ENCODE measurements around the gene ARHGAP26.

The ARHGAP26 gene

DNA sequence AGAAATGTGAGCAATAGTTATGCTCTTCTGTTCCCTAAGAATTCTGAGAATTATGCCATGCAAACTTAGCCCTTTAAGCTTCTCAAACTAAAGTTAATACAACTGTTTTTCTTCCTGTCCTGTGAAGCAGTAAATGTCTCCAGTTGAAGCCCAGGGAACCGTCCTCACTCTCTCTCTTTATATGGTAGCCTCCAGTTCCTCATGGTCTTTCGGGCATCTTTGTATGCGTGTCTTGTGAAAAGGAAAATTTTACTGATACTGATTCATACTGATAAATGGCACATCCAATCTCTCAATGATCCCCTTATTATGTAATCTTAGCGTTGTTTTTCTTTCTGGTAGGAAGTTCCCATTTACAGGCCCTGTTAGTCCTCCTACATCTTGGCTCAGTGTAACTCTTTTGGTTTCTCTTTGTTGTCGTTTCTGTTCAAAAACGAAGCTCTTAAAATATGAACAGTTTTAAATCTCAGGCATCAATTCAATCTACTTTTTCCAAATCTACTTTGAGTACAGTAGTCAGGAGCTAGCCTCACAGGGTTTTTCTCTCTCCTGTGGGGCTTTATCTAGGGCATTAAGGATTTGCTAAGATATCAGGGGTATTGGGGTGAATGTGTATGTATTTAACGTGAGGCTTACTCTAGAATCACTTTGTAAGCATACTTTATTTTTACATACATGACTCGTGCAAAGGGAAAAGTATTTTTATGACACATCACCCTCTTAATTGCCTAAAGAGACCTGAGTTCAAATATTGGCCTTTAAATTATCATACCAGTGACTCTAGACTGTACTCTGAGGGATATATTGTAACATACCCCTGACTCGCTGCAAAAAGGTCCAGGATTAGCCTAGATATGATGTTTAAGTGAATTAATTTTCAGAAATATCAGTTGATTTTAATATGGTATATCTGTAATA lies 375.3 kb downstream of the ARHGAP26 start:
- in situ Hi-C loops (cut with MboI; ENCODE audit: low sequenced_read_pairs), result no loop called here

DNA sequence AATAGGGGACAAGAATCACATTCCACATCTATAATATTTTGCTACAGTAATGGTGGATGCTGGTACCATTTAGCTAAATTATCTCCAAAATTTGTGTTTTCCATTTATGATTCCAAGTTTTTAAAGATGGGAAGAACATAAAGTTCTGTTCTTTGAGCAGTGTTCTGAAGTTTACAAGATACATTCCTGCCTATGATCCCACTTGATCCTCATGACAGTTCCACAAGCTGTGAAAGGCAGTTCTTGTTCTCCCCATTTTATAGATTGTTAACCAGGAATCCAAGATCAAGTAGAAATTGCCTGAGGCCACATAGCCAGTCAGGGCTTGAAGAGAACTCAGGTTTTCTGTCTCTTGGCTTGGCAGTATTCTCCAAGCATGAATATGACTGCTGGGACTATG lies 376.0 kb downstream of the ARHGAP26 start:
- in situ Hi-C loops (cut with MboI; ENCODE audit: low sequenced_read_pairs), result no loop called here

DNA sequence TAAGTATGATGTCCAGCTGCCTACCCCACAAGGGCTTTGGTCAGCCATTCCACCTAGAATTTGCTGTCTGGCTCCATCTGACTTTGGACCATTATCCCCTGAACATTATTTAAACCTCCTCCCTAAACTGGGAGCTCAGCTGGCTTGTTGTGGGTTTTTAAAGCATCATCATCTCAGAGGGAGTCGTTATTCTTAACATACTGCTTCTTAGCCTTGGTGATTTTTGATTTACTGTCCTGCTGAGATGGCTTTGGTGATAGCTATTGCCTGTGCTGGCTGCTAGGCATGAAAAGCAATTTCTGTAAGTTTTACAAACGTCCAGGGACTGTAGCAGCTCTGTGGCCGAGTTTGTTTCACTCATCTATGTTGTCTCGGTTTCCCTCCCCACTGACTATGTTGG lies 377.2 kb downstream of the ARHGAP26 start:
- in situ Hi-C loops (cut with MboI; ENCODE audit: low sequenced_read_pairs), result no loop called here

DNA sequence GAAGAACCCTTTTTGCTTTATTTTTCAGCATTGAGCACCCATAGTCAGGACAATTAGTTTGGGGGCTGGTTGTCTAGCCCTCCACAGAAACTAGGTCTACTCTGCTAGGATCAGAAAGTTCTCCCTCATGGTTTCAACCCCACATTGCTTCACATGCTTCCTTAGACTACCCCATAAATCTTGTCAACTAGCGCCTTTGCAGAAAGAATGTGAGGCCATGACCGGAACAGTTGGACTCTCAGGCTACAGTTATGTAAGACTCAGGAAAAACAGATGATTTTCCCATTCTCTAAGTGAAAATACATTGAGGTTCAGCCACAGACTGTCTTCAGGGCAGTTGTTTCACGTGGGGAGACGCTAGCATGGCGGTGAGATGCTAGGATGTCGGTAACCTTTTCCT lies 377.7 kb downstream of the ARHGAP26 start:
- in situ Hi-C loops (cut with MboI; ENCODE audit: low sequenced_read_pairs), result no loop called here

DNA sequence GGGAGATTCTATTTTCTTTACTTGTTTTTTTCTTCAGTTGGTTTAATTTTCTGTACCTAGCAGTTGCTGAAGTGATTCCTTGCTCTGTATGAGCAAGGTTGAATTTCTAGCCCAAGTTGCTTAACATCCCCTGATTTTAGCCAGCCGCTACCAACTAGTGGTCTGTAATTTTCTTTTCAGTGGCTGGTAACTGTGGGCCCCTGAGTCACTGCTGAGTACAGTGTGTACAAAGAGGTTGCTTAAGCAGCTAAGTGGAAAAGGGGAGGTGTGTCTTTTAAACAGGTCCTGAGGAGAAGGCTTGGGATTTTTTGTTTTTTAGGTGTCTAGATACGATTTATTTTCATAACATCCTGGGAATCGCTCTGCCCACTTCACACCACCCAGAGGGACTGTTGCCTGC lies 378.6 kb downstream of the ARHGAP26 start:
- in situ Hi-C loops (cut with MboI; ENCODE audit: low sequenced_read_pairs), result no loop called here

DNA sequence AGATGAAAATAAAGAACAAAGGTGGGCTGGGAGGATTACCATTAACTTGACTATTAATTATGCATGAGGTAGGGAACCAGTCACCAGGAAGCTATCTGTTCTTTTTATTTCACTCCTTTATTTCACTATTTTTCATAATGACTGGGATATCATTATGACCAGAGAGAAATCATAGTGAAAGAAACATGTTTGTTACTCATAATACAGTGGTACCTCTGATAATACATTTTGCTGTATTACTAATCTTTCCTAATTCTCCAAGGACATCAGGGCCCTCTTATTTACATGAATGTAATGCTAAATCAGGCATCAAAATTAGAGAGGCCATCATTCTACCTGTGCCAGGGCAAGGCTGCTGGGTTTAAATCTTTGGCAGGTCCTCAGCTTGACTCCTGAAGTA lies 379.6 kb downstream of the ARHGAP26 start:
- in situ Hi-C loops (cut with MboI; ENCODE audit: low sequenced_read_pairs), result no loop called here

DNA sequence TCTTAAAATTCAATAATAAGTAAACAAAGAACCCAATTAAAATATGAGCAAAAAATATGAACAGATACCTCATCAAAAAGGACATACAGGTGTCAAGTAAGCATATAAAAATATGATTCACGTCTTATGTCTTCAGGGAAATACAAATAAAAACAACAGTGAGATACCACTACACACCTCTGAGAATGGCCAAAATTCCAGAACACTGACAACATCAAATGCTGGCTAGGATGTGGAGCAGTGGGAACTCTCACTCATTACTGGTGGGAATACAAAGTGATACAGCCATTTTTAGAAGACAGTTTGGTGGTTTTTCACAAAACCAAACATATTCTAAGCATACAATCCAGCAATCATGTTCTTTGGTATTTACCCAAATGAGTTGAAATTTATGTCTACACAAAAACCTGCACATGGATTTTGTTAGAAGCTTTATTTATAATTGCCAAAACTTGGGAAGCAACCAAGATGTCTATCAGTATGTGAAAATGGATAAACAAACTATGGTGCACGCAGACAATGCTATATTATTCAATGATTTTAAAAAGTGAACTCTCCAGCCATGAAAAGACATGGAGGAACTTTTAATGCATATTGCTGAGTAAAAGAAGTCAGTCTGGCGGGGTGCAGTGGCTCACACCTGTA lies 381.0 kb downstream of the ARHGAP26 start:
- in situ Hi-C loops (cut with MboI; ENCODE audit: low sequenced_read_pairs), result no loop called here

DNA sequence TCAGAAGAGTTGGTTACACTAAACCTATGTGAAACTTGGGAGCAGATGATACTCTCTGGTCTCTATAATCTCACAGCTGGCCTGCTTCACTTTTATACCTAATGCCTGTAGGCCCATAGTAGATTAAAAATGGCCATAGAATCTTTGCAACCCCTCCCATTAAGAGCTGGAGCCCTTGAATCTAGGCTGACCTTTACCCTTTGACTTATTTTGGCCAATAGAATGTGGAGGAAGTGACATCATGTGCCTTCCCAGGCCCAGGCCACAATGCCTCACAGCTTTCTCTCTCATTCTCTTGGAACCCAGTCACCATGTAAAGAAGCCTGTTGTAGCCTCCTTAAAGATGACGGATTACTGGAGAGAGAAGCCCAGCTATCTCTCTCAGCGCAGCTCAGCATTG lies 382.3 kb downstream of the ARHGAP26 start:
- in situ Hi-C loops (cut with MboI; ENCODE audit: low sequenced_read_pairs), result no loop called here

DNA sequence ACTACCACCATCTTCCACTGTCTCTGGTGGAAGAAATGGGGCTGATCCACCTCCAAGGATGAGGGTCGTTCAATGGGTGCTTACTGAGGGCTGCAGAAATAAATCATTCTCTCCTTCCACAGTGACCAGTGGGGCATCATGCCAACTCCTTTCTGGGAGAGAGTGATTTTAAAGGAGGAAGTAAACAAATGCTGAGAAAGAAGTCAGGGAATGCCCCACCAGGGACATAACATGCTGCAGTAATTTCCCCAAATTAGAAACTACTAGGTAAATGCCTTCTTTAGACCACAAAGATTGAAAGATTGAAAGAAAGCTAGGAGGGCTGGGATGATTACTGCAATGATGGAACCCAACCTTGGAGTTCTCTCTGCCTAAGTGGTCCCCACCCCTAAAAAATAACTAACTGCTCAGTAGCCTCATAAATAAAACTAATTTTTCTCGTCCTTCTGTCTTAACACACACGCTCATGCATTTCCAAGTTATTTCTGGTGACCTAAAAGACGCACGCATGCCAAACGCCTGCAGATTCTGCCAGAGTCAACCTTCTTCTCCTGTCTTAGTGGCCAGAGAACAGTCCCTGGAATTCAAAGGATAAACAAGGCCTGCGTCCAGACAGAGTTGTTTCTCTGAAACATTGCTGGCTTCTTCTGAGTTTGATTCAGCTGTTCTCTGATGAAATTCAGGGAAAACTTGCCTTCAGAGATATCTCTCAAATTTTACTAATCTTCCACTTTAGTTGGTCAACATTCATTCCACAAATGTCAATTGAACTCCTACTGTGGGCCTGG lies 383.3 kb downstream of the ARHGAP26 start:
- in situ Hi-C loops (cut with MboI; ENCODE audit: low sequenced_read_pairs), result no loop called here

DNA sequence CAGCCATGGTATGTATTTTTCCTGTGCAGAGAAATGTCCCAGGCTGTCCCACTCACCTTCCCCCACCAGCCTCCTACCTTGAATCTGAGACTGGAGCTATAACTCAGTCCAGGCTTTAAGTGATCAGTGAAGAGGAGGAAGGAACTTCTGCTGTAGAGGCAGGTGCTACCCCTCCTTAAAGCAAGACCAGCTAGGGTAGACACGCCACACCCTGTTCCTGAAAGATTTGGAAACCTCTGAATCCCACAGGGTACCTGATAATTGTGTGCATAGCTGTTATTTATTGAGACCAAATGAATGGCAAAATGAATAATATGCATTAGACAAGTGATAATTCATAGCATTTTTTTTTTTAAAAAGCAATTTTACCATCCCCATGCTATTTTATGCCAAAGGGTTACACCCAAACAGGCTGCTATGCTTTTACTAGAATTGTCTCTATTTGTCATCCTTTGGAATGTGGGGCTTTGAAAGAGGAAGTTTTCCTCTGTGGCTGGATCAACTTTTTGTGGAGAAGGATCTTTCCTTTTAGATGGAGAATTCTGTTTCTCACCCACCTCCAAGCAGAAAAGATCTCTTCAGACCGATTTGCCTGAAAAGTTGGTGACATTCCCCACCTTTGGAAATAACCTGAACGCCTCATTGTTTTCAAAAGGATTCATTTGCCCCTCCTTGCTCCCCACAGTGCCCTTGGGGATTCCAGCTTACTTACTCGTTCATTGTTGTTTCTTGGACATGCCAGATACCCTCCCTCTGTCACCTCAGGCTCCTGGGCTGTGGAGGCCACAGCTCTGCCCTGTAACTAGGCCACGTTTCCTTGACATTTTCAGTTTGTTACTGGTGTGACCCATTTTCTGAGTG lies 384.6 kb downstream of the ARHGAP26 start:
- in situ Hi-C loops (cut with MboI; ENCODE audit: low sequenced_read_pairs), result no loop called here

DNA sequence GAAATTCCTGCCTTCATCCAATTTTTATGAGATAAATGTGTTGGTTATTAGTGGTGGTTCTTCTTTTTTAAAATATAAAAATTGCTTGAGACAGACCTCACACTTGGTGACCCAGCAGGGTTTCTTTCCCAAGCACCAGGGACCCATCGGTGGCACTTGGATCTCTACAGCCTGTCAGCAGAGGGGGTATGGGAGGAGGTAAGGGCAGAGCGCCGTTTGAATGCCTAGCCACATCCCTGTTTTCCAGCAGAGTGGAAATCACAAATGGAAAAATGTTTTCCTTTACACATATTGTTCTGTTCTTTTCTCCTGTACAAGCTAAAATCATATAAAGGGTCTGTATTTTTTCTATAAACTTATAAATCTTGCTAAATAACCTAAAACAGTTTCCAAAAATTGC lies 385.3 kb downstream of the ARHGAP26 start:
- in situ Hi-C loops (cut with MboI; ENCODE audit: low sequenced_read_pairs), result no loop called here

DNA sequence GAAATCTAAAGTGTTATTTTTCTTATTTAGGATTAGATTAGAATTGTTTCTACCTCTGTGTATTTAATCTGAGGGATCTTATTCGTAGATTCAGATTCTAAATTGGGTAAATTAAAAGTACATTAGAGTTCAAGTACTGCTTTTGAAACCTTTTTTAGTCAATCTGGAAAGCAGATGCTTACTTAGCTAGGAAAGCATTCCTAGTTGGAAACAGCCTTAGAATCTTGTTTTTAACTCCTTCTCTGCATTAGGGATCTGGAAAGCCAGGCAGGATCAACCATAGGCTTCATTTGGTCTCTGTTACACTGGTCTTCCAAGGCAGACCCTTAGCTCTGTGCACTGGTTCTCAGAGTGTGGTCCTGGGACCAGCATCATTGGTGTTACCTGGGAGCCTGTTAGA lies 385.9 kb downstream of the ARHGAP26 start:
- in situ Hi-C loops (cut with MboI; ENCODE audit: low sequenced_read_pairs), result no loop called here

DNA sequence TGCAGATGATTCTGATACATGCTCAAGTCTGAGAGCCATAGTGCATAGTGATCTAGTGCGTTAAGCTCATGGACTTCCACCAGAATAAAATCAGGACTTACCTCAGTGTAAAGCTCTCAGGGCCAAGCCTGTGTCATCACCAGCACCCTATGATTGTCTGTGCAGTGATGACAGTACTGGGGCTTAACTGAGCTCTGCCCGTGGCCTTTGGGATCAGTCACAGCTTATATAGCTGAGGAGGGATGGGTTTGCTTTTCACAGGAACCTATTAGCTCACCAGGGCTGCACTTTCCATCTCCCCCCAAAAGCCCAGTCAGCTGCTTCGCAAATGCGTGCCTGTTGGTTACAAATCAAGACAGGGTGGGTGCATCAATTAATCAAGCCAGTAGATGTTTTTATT lies 386.4 kb downstream of the ARHGAP26 start:
- in situ Hi-C loops (cut with MboI; ENCODE audit: low sequenced_read_pairs), result no loop called here

DNA sequence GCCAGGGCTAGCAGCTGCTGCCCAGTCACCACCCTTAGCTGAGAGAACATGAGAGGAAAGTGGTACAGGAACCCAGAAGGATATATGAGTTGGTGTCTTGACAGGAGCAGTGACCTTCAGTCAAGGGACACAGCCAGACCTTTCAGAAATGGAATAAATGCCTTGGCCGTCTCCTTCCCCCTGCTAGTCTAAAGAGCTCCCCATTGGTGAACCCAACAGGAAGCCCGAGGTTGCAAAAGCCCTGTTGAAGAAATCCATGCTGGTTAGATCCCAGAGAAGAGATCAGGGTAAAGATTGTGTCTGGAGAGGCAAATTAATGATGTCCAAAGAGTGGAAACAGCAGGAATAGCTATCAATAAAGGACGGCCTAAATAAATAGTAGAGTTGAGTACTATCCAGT lies 388.9 kb downstream of the ARHGAP26 start:
- in situ Hi-C loops (cut with MboI; ENCODE audit: low sequenced_read_pairs), result no loop called here

DNA sequence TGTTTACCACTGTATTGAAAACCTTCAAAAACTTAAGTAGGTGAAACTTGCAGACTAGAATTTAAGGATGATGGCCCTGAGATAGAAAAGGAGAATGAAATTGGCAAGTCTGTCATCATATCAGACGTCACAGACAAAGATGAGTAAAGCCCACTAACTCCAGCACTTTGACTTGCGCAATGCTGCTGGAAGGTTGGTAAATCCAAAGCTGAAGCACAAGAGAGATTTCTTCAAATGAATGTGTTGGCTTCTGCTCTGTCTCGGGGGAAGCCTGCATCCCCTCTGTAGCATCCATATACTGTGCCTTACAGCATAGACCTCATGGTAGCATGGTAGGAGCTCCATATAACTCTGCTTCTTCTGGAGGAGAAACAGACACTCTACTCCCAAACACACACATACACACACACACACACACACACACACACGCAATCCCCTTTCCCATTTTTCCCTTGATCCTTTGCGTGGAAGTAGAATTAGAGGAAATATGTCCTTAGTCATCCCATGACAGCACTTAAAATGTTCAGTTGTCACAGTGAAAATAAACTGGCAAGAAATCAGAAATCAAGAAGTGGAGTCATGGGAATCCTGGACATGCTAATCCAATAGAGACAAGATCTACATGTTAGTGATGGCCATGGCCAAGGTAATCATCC lies 391.8 kb downstream of the ARHGAP26 start:
- in situ Hi-C loops (cut with MboI; ENCODE audit: low sequenced_read_pairs), result no loop called here

DNA sequence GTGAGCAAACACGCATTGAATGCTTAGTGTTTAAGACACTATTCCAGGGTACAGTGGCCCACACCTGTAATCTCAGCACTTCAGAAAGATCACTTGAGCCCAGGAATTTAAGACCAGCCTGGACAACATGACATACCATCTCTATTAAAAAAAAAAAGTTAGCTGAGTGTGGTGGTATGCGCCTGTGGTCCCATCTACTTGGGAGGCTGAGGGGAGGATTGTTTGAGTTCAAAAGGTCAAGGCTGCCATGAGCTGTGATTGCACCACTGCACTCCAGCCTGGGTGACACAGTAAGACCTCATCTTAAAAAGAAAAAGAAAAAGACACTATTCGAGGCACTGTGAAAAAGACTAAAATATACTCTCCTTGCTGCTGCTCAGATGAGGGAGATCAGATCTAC lies 392.6 kb downstream of the ARHGAP26 start:
- in situ Hi-C loops (cut with MboI; ENCODE audit: low sequenced_read_pairs), result no loop called here

DNA sequence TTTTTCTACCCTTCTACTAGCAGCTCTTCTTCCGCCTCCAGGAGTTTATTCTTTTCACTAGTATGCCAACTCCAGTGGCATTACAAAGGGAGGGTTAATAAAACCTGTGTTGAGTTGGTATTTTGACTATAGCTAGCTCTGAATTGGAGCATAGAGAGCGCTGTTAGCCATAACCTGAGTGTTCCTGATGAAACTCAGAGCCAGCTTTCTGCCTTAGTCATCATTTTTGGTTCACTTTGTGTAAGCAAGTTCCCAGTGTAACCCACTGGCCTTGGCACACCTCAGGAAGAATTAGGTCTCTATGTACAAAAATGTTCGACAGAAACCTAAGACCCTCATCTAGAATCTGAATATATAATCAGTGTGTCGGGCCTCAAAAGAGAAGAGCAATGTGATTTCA lies 394.4 kb downstream of the ARHGAP26 start:
- in situ Hi-C loops (cut with MboI; ENCODE audit: low sequenced_read_pairs), result no loop called here

DNA sequence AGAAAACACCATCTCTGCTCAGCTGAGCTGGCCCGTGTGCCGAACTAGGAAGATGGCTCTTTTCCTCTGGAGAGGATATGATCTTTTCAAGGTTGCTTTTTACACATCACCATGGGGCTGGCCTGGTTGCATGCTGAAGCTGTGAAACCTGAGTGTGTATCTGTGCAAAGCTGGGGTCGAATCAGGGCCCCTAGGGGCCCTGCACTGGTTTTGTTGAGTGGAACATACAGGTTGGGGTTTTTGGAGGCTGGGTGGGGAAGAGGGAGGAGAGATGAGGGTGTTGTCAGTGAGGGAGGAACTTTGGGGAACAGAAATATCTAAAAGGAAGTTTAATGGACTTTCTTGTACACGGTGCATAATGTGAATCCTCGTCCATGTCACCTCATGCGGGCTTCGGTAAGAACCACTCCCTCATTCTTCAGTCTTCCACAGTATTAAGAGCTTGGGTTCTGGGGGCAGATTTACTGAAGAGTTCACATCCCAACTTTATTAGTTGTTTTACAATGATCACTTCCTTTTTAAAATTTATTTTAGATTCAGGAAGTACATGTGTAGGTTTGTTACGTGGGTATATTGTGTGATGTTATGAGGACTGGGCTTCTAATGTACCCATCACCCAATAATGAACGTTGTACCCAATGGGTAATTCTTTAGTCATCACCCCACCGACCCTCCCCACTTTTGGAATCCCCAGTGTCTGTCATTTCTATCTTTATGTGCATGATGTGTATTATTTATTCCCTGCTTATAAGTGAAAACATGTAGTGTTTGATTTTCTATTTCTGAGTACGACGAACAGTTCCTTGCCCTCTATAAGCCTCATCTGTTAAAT lies 395.1 kb downstream of the ARHGAP26 start:
- in situ Hi-C loops (cut with MboI; ENCODE audit: low sequenced_read_pairs), result no loop called here

DNA sequence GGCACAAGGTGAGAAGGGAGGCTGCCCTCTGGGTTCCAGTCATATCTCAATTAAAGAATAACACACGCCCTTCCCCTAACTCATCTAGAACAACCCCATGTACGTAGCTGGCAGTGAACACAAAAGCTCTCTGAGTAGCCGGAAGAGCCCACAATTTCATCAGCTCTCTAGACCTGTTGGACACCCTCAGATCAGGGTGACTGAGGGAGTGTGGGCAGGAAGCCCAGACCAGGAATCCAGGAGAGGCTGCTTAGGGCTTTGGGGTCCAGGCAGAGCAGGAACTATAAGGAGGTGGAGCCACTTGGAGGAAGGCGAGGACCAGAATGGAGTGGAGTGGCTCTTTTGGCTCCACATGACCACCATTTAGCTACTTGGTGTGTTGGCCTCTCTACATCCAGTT lies 395.9 kb downstream of the ARHGAP26 start:
- in situ Hi-C loops (cut with MboI; ENCODE audit: low sequenced_read_pairs), result no loop called here
